GM12891 (cell line): ENCODE results near the gene INHA.

Source experiments
- PAX5 ChIP-seq: IDR thresholded peaks from 2 replicates; pipeline ENCODE4 v1.6.1; 2011; ENCODE audit warnings: low read length, moderate library complexity, mild to moderate bottlenecking; ENCODE audit not compliant: insufficient read depth, severe bottlenecking
- POLR2A ChIP-seq: IDR thresholded peaks from 2 replicates; pipeline ENCODE4 v1.6.1; 2011; ENCODE audit warnings: low read depth, low read length, control low read depth

GRCh38 chr2:219545295-219545942 is 26.7 kb upstream of the INHA start:
- TF ChIP-seq POLR2A (no peak), PAX5 (no peak)
